ENCODE measurements around the gene CRIP2.
A peak's percentile ranks its signal among the peaks of the same experiment; 100 is the strongest.

CRIP2 gene

GRCh38 chr14:105444859-105445258, 29.8 kb upstream of the CRIP2 start:
- no peak for DNase-seq (ENCODE audit: low spot score)

DNA sequence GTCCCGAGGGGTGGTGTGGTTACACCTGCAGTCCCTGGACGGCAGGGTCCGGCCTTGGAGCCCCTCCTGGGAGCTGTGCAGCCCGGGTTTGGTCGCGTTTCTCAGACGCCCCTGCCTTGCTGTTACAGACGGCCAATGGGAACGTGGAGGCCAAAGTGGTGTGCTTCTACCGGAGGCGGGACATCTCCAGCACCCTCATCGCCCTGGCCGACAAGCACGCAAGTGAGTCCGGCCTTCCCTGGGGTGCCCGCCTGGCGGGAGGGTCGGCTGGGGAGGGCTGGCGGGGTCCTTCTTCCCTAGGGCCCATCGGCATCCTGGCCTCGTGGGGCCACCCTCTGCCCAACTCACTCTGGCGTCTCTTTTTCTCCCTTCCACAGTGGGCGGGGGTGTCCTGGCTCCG, 29.3 kb upstream of the CRIP2 start:
- no peak for DNase-seq (ENCODE audit: low spot score)

GRCh38 chr14:105445901-105446845, 28.4 kb upstream of the CRIP2 start:
- DNase-seq (ENCODE audit: low spot score) = no peak

GRCh38 chr14:105446971-105447370, 27.6 kb upstream of the CRIP2 start:
- no peak for DNase-seq (ENCODE audit: low spot score)

- DNase-seq (ENCODE audit: low spot score) = no peak
Measured at GRCh38 chr14:105447651-105448640, 26.7 kb upstream of the CRIP2 start.

- DNase-seq (ENCODE audit: low spot score) = peak; percentile 22
Measured at GRCh38 chr14:105448706-105449111, 25.9 kb upstream of the CRIP2 start.

DNA sequence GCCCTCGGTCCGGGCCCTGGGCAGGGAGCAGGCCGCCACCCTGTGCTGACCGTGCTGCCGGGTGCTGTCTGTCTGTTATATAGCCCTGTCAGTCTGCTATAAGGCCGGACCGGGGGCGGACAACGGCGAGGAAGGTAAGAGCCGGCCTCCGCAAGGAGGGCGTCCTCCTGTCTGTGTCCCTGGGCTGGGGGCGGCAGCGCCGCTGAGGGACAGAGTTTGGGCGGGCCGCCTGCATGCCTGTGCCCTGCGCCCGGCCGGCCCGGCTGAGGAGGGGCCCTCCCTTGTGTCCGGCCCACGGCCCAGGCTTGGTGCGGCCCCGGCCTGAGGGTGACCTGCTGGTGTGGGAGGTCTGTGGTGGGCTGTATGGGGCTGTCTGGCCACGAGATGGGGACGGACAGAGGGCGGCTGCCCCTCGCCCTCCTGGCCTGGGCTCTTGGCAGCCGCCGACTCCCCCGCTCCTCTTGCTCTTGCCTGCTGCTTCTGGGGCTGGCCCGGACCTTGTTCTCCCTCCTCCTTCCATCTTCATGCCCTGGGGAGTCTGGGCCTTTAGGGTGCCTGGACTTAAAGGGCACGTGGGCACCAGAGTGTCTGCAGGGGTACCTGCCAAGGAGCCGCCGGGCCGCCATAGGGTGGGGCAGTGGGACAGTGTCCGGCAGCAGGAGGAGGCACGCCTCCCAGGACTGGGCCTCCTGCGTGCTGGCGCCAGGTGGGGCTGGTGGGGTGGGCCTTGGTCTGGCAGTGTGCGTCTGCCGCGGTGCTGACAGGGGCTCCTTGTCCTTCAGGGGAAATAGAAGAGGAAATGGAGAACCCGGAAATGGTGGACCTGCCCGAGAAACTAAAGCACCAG, 25.1 kb upstream of the CRIP2 start:
- DNase-seq (ENCODE audit: low spot score) = no peak

- DNase-seq (ENCODE audit: low spot score) = no peak
Measured at GRCh38 chr14:105450123-105450505, 24.5 kb upstream of the CRIP2 start.

DNA sequence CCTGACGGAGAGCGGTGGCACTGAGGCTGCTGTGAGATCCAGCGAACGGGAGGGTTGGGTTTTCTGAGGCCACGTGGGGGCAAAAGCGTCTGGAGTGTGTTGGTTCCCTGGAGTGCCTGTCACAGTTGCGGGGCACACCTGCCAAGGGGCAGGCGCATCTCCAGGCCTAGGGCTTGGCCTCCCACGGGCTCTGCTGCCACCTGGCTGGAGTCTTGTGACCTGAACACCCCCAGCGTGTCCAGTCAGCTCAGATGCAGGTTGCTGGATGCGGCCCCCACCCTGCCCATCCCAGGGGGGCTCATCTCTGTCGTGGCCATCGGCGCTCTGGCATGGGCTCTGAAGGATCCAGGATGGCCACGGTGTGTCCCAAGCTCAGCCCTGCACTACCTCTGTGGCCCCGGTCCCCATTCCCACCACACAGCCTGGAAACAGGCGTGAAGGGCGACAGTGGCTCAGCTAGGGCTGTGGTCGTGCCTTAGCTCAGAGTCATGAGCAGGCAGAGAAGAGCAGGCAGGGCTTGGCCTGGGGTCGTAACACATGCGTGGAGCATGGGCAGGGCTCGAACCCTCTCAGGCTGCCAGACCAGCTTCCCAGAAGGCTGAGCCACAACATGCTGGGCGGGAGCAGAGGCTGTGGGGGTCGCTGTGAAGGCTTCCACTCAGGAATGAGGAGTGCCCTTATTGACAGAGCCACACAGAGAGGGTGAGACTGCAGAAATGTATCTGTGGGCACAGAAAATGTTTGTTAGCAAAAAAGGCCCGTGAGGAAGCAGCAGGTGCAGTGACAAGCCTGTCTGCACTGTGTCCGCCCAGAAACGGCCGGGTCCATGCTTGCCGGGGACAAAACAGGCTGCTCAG, 23.5 kb upstream of the CRIP2 start:
- no peak for DNase-seq (ENCODE audit: low spot score)

- DNase-seq (ENCODE audit: low spot score) = no peak
Measured at GRCh38 chr14:105452963-105453362, 21.7 kb upstream of the CRIP2 start.

GRCh38 chr14:105453847-105454246, 20.8 kb upstream of the CRIP2 start:
- DNase-seq (ENCODE audit: low spot score) = no peak

DNA sequence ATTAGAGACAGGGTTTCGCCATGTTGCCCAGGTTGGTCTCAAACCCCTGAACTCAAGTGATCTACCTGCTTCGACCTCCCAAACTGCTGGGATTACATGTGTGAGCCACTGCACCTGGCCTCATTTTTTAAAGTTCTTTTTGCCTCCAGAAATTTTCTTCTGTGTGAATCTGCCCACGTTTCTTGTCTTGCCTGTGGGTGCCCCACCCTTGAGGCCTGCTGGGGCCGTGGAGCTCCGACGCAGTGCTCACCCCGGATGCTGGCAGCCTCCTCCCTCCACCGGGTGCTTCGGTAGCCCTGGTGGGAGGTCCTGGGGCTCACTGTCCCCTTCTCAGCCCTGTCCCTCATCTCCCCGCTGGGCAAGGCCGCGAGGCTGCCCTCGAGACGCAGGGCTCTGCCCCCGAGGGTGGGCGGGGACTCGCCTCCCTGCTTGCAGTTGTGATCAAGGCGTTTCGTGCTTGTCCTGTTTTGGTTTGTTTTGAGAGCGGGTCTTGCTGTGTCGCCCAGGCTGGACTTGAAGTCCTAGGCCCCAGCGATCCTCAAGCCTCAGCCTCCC, 19.5 kb upstream of the CRIP2 start:
- DNase-seq (ENCODE audit: low spot score) = no peak

DNA sequence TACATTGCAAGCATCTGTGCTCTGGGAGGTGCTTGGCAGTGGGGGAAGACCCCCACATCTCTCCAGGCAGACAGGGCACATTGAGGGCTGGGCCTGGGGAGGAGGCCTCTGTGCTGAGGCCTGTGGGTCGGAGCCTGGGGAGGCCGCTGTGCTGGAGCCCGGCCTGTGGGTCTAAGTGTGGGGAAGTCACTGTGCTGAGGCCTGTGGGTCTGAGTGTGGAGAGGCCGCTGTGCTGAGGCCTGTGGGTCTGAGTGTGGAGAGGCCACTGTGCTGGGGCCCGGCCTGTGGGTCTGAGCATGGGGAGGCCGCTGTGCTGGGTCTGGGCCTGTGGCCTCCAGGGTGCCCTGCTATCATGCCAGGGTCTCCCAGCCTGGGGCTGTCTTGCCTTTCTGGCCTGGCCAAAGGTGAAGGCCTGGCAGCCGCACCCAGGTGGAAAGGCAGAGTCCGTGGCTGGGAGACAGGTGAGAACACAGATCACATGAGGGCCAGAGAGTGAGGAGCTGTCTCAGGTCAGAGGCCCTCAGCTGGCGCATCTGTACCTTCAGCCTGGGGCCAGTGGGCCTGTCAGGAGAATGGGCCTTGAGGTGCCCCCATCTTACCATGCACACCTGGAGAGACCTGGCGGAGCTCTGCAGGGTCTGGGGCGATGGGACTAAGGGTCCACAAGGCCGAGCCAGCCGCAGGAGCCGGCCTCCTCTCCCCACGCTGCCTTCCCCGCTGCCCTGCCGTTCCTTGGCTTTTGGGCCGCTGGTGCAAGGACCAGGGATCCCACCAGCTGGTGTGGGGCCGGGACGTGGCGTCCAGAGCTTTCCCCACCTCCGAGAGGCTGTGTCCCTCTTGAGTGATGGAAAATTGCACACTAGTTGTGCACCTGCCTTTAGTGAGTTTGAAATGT, 18.6 kb upstream of the CRIP2 start:
- no peak for DNase-seq (ENCODE audit: low spot score)

DNA sequence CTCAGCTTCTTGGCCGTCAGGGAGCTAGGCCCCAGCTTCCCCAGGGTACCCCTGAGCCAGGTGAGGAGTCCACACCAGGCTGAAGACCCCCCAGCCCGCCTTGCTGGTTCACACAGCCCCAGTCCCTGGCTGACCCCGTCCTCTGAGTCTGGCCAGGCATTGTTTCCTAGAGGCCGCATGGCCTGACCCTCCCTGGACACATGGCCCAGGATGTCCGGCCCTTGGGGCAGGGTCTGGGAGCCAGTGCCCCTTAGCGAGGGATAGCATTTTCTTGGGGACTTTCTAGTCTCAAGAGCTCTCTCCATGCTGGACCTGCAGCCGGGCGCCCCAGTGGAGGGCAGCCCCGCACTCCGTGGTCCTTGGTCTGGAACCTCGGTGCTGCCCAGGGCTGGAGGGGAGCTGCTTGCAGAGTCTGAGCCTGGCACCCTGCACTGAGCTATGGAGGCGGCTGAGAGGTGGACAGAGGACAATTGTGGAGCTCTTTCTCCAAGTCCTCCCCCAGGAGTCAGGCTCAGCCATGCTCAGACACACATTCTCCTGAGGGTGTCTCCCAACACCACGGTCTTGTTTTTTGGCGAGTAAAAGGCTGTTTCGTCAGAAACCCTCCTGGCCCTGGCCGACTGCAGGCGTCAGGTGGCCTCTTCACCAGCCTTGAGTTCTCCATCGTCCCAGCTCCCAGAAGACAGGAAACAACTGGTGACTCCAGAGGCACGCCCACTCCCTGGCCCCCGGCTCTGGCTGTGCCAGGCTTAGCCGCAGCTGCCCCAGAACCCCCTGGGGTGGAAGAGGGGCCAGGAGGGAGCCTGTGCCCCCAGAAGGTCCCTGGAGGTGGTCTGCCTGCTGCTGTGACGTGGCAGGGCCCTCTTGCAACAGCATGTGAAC, 17.6 kb upstream of the CRIP2 start:
- DNase-seq (ENCODE audit: low spot score) = no peak

DNA sequence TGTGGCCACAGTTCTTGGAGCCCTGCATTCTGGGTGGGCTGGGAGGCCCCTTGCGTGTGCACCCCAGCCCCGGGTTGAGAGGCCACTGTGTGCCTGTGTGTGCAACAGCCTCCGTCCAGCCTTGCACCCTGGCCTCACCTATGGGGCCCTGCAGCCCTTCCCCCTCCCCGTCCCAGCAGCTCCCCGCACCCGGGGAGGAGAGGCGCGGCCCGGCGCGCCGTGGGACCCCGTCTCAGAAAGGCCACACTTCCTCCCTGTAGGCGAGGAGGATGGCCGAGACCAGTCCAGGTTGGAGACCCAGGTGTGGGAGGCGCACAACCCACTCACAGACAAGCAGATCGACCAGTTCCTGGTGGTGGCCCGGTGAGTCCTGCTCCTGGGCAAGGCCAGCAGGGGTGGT, 16.6 kb upstream of the CRIP2 start:
- no peak for DNase-seq (ENCODE audit: low spot score)

- DNase-seq (ENCODE audit: low spot score) = no peak
Measured at GRCh38 chr14:105458571-105458970, 16.1 kb upstream of the CRIP2 start.

GRCh38 chr14:105460116-105460515, 14.5 kb upstream of the CRIP2 start:
- no peak for DNase-seq (ENCODE audit: low spot score)

GRCh38 chr14:105460616-105461015, 14.0 kb upstream of the CRIP2 start:
- no peak for DNase-seq (ENCODE audit: low spot score)

All from SK-N-DZ (cell line).